Endodermal cell (in vitro differentiated cells): ENCODE data around the gene SH3GLB1. TPM values are rescaled to one million over a fixed set of nuclear protein-coding genes. Genes with fewer than 3 reads are reported as not detected.

ENCODE experiments used
- DNase-seq: peaks from one replicate; pipeline ENCODE4 v3.0.0-alpha.2; 2017
- H3K27ac ChIP-seq: 2 replicates; pipeline ENCODE4 v1.5.1; 2013; ENCODE audit warnings: mild to moderate bottlenecking, low read depth, low read length, moderate library complexity
- H3K27me3 ChIP-seq: 2 replicates; pipeline ENCODE4 v1.6.1; 2013; ENCODE audit warnings: mild to moderate bottlenecking, low read length, moderate library complexity; ENCODE audit not compliant: insufficient read depth, control insufficient read depth, poor library complexity, severe bottlenecking
- H3K36me3 ChIP-seq: 2 replicates; pipeline ENCODE4 v1.7.0; 2013; ENCODE audit warnings: mild to moderate bottlenecking, low read length, moderate library complexity; ENCODE audit not compliant: control insufficient read depth, insufficient read depth
- H3K4me1 ChIP-seq: one replicate; pipeline ENCODE4 v1.7.0; 2013; ENCODE audit warnings: low read length; ENCODE audit not compliant: control insufficient read depth, insufficient read depth
- H3K4me3 ChIP-seq: 2 replicates; pipeline ENCODE4 v1.5.1; 2013; ENCODE audit warnings: mild to moderate bottlenecking, low read length, moderate library complexity
- H3K9ac ChIP-seq: 2 replicates; pipeline ENCODE4 v1.6.1; 2013; ENCODE audit warnings: mild to moderate bottlenecking, low read length, moderate library complexity; ENCODE audit not compliant: poor library complexity, severe bottlenecking; ENCODE audit errors: extremely low read depth
- H3K9me3 ChIP-seq: 2 replicates; pipeline ENCODE4 v1.6.1; 2013; ENCODE audit warnings: mild to moderate bottlenecking, low read length, moderate library complexity; ENCODE audit not compliant: control insufficient read depth
- H3K27ac Mint-ChIP-seq: 2 replicates; pipeline ENCODE4 v1.8.0; 2020; ENCODE audit warnings: mixed read lengths
- H3K27me3 Mint-ChIP-seq: 2 replicates; pipeline ENCODE4 v1.8.0; 2021; ENCODE audit warnings: mild to moderate bottlenecking, mixed read lengths; ENCODE audit not compliant: insufficient read depth
- H3K36me3 Mint-ChIP-seq: 2 replicates; pipeline ENCODE4 v1.8.0; 2020; ENCODE audit warnings: low read depth, mixed read lengths
- H3K4me1 Mint-ChIP-seq: 2 replicates; pipeline ENCODE4 v1.8.0; 2020; ENCODE audit warnings: mixed read lengths
- H3K4me3 Mint-ChIP-seq: 2 replicates; pipeline ENCODE4 v1.8.0; 2020; ENCODE audit warnings: mild to moderate bottlenecking, moderate library complexity, mixed read lengths
- H3K9me3 Mint-ChIP-seq: 2 replicates; pipeline ENCODE4 v1.8.0; 2020; ENCODE audit warnings: mild to moderate bottlenecking, mixed read lengths
- CTCF ChIP-seq: fragments of 200-600 bp; sonication (generic); conservative IDR thresholded peaks from 2 replicates; pipeline ENCODE4 v1.5.0; 2021; ENCODE audit warnings: antibody characterized with exemption, mild to moderate bottlenecking
- WGBS, 2 experiments: methylation state at CpG; one replicate each; pipeline versions ENCODE4 v1.1.5 to v1.1.7; 2013; ENCODE audit warnings: missing lambda C conversion rate in 2 of 2, mixed read lengths in 1 of 2; ENCODE audit not compliant: insufficient coverage in 1 of 2, insufficient read length in 1 of 2; 5-methylcytosine and 5-hydroxymethylcytosine counted together
- total RNA-seq, 2 donors: library from RNA; stranded (reverse); fragmentation: NEBNext Ultra II Directional in 1 of 2; extraction: Animal tissue kit (Norgen Biotek cat#: 25700) in 1 of 2; gene quantifications; 2 replicates in 1 of 2; 3 replicates in 1 of 2; pipeline ENCODE4 v1.2.1, GENCODE V29; 2021

The SH3GLB1 gene
- total RNA-seq, 2 donors from 2014 or later = 52.5 to 64.8 TPM

- TF ChIP-seq CTCF = no peak
- no peaks in the 10 kb centered on the region for H3K9me3 Mint-ChIP-seq
These were observed 499 bp upstream of the SH3GLB1 start for GRCh38 chr1:86703696-86704457.

GRCh38 chr1:86704972-86705664 is 742 bp downstream of the SH3GLB1 start:
- peak overlapping the region; percentile 98 for H3K4me3 ChIP-seq
- DNase-seq = no peak
- H3K4me3 Mint-ChIP-seq = peak overlapping the region; percentile 92
- H3K9me3 Mint-ChIP-seq = no peaks in the 10 kb centered on the region
- H3K36me3 Mint-ChIP-seq = peaks cover 8% of the 10 kb centered on the region
- 0 to 1% methylated on average over 13 to 41 of the region's 41 CpGs for WGBS, 2 experiments
- peaks cover 4% of the 10 kb centered on the region for H3K36me3 ChIP-seq
- no peak for TF ChIP-seq CTCF
- peaks cover 24% of the 10 kb centered on the region for H3K4me1 Mint-ChIP-seq
- H3K4me1 ChIP-seq = no peaks in the 10 kb centered on the region
- H3K27ac ChIP-seq = peak overlapping the region; percentile 88
- H3K9ac ChIP-seq = peak overlapping the region; percentile 70
- peak overlapping the region; percentile 94 for H3K27ac Mint-ChIP-seq
- no peaks in the 10 kb centered on the region for H3K27me3 ChIP-seq
- peaks cover 7% of the 10 kb centered on the region for H3K27me3 Mint-ChIP-seq
- no peaks in the 10 kb centered on the region for H3K9me3 ChIP-seq

More at GRCh38 chr1:86703696-86704457, 499 bp upstream of the SH3GLB1 start:
- Mint-ChIP-seq H3K27ac (peak overlapping the region; percentile 70), H3K4me3 (peak overlapping the region; percentile 92), H3K27me3 (peaks cover 7% of the 10 kb centered on the region), H3K4me1 (peaks cover 21% of the 10 kb centered on the region), H3K36me3 (peaks cover 8% of the 10 kb centered on the region)
- Histone ChIP-seq H3K27ac (peak overlapping the region; percentile 88), H3K36me3 (peaks cover 4% of the 10 kb centered on the region), H3K27me3 (no peaks in the 10 kb centered on the region), H3K9ac (peak overlapping the region; percentile 1), H3K4me1 (no peaks in the 10 kb centered on the region), H3K9me3 (no peaks in the 10 kb centered on the region), H3K4me3 (peak overlapping the region; percentile 98)
- WGBS, 2 experiments = 19 to 46% methylated on average over 12 to 34 of the region's 34 CpGs
- peak; percentile 83 for DNase-seq

- no peak for DNase-seq
- peak overlapping the region; percentile 88 for H3K27ac ChIP-seq
- H3K36me3 ChIP-seq = peaks cover 8% of the 10 kb centered on the region
- no peak for TF ChIP-seq CTCF
- no peaks in the 10 kb centered on the region for H3K9me3 ChIP-seq
- no peaks in the 10 kb centered on the region for H3K4me1 ChIP-seq
- H3K9ac ChIP-seq = peak overlapping the region; percentile 70
- H3K36me3 Mint-ChIP-seq = peaks cover 8% of the 10 kb centered on the region
- H3K9me3 Mint-ChIP-seq = no peaks in the 10 kb centered on the region
- peaks cover 24% of the 10 kb centered on the region for H3K4me1 Mint-ChIP-seq
- H3K27me3 Mint-ChIP-seq = peaks cover 7% of the 10 kb centered on the region
- peak overlapping the region; percentile 92 for H3K4me3 Mint-ChIP-seq
- peak overlapping the region; percentile 89 for H3K27ac Mint-ChIP-seq
- 0 to 18% methylated on average over 2 to 4 of the region's 4 CpGs for WGBS, 2 experiments
- H3K27me3 ChIP-seq = no peaks in the 10 kb centered on the region
- peak overlapping the region; percentile 98 for H3K4me3 ChIP-seq
These were observed 1.2 kb downstream of the SH3GLB1 start for GRCh38 chr1:86705665-86705985.
